ENCODE measurements around the gene AATK.

DNA sequence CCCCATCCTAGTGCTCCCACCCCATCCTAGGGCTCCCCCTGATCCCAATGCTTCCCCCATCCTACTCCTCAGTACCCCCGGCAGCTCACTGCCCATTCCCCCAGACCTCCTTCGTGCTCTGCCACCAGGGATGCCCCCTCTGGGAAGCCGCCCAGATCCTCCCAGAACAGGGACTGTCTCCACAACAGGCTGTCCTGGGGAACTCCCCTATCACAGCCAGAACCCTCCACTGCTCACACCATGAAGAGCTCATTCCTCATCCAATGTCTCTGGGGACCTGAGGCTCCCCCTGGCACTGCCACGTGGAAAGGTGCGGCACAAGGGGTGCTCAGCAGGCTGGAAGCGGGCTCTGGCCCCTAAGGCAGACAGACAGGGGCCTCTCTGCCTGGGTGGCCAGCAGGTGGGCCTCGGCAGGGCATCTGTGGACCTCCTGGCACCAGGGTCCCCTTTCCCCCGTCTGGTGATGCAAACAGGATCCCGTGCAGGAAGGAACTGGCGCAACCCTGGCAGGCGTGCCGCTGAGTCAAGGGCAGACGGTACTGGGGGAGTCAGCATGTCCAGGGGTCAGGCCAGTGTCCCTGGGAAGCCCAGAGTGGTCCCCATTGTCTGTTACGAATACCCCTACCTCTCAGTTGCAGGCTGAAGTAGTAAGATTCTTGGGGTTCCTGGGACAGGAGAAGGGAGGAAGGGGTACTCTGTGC, 15.5 kb downstream of the AATK start:
- TF ChIP-seq, protein P1, sequence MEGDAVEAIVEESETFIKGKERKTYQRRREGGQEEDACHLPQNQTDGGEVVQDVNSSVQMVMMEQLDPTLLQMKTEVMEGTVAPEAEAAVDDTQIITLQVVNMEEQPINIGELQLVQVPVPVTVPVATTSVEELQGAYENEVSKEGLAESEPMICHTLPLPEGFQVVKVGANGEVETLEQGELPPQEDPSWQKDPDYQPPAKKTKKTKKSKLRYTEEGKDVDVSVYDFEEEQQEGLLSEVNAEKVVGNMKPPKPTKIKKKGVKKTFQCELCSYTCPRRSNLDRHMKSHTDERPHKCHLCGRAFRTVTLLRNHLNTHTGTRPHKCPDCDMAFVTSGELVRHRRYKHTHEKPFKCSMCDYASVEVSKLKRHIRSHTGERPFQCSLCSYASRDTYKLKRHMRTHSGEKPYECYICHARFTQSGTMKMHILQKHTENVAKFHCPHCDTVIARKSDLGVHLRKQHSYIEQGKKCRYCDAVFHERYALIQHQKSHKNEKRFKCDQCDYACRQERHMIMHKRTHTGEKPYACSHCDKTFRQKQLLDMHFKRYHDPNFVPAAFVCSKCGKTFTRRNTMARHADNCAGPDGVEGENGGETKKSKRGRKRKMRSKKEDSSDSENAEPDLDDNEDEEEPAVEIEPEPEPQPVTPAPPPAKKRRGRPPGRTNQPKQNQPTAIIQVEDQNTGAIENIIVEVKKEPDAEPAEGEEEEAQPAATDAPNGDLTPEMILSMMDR (conservative IDR thresholded peaks at IDR 0.05): no peak
- no peak for TF ChIP-seq ZFX (IDR thresholded peaks at IDR 0.05)

Measured in C4-2B (cell line).